Measurements from ENCODE around the gene TOMM22.

TOMM22 gene

GRCh38 chr22:38715852-38716251 lies 34.1 kb downstream of the TOMM22 start:
- DNase-seq: no peak

- DNase-seq: no peak
Observed at GRCh38 chr22:38716271-38716670, 34.5 kb downstream of the TOMM22 start.

DNA sequence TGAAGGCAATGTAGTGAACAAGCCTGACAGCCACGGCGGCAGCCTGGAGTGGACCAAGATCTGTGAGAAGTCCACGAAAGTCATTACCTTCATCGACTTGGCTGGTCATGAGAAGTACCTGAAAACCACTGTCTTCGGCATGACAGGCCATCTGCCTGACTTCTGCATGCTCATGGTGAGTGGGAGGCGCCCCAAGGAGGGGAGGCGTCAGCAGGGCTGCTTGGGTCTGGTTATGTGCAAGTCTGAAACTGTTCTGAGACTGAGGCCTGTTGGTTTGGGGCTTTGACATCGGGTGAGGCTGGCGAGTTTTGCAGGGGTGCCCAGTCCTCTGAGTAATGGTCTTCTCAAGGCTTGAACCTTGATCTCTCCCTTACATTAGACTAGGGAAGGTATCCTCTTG lies 35.1 kb downstream of the TOMM22 start:
- no peak for DNase-seq

- no peak for DNase-seq
Observed at GRCh38 chr22:38717244-38717643, 35.5 kb downstream of the TOMM22 start.

DNA sequence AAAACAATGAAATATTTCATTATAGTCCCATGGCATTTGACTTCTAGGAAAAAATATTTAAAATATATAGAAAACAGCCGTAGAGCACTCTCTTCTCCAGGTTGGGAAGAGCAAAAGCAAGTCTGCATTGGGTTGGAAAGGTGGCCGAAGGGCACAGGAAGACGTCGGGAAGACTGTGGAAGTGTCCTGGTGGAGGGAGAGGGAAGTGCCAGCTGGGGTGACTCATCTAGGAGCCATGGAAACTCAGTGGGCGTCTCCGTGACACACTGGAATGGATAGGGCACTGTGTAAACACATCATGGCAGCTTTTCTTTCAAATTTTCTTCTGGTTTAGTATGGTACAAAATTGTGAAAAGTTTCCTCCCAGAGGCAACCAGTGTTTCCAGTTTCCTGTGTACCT lies 36.7 kb downstream of the TOMM22 start:
- DNase-seq: no peak

DNA sequence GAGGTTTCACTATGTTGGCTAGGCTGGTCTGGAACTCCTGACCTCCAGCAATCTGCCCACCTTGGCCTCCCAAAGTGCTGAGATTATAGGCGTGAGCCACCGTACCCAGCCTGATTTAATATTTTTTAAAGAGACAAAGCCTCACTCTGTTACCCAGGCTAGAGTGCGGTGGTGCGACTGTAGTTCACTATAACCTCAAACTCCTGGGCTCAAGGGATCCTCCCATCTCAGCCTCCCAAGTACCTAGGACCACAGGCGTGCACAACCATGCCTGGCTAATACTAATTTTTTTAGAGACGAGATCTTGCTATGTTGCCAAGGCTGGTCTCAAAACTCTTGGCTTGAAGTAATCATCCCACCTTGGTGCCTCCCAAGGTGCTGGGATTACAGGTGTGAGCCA lies 37.4 kb downstream of the TOMM22 start:
- no peak for DNase-seq

- no peak for DNase-seq
Observed at GRCh38 chr22:38720350-38720749, 38.6 kb downstream of the TOMM22 start.

- DNase-seq: no peak
Observed at GRCh38 chr22:38721551-38721950, 39.8 kb downstream of the TOMM22 start.

DNA sequence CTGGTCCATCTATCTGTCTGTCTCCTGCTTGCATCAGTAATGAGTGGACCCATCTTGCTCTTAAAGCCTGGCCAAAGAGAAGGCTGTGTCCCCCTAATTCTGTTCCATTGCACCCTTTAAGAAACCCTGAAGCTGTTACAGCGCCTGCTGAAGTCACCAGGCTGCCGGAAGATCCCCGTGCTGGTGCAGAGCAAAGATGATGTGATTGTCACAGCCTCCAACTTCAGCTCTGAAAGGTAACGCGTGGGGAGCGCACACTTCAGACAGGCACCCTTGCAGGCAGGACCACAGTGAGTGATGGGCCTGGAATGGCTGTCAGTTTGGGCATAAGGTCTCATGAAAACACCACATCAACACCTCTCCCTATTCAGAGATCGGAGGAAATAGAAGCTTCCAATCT lies 42.4 kb downstream of the TOMM22 start:
- no peak for DNase-seq

GRCh38 chr22:38724926-38725571 lies 43.3 kb downstream of the TOMM22 start:
- DNase-seq: no peak

DNA sequence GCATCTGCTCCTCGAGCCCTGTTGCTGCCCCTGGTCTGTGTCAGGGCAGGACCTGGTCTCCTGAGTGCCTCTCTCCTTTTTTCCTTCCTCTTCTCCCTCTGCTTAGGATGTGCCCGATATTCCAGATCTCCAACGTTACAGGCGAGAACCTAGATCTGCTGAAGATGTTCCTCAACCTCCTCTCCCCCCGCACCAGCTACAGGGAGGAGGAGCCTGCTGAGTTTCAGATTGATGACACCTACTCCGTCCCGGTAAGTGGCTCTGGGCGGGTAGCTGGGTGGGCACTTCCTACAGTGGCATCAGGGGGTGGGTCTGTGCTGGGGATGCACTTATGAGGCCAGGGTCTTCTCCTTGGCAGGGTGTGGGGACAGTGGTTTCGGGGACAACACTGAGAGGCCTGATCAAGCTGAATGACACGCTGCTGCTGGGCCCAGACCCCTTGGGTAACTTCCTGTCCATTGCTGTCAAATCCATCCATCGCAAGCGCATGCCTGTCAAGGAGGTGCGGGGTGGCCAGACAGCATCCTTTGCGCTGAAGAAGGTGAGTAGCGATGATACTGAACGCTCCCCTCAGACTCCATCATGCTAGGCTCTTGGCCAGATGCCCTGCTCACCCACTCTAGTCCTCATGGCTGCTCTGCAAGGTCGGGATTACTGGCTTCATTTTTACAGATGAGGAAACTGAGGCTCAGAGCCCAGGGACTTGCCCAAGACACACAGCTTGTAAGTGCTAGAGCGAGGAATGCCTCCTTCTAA lies 44.3 kb downstream of the TOMM22 start:
- no peak for DNase-seq

DNA sequence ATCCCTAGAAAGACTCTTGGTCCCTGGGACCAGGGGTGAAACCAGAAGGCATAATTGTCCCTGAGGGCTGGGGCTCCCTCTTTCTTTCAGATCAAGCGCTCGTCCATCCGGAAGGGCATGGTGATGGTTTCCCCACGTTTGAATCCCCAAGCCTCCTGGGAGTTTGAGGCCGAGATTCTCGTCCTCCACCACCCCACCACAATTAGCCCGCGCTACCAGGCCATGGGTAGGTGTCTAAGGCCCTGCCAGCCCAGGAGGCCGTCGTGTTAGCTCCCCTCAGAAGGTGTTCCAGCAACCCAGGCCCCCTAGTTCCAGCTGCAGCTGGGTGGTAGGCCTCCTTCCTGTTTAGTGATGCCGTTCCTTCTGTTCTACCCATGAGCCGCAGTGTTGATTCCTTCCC lies 45.4 kb downstream of the TOMM22 start:
- DNase-seq: no peak

GRCh38 chr22:38727530-38728451 lies 46.0 kb downstream of the TOMM22 start:
- DNase-seq: no peak

GRCh38 chr22:38728871-38729796 lies 47.4 kb downstream of the TOMM22 start:
- no peak for DNase-seq

GRCh38 chr22:38729946-38730345 lies 48.2 kb downstream of the TOMM22 start:
- DNase-seq: no peak

GRCh38 chr22:38730411-38730871 lies 48.7 kb downstream of the TOMM22 start:
- no peak for DNase-seq

GRCh38 chr22:38731703-38732161 lies 50.0 kb downstream of the TOMM22 start:
- peak in 1 of 2 experiments; percentile 28 for DNase-seq

DNA sequence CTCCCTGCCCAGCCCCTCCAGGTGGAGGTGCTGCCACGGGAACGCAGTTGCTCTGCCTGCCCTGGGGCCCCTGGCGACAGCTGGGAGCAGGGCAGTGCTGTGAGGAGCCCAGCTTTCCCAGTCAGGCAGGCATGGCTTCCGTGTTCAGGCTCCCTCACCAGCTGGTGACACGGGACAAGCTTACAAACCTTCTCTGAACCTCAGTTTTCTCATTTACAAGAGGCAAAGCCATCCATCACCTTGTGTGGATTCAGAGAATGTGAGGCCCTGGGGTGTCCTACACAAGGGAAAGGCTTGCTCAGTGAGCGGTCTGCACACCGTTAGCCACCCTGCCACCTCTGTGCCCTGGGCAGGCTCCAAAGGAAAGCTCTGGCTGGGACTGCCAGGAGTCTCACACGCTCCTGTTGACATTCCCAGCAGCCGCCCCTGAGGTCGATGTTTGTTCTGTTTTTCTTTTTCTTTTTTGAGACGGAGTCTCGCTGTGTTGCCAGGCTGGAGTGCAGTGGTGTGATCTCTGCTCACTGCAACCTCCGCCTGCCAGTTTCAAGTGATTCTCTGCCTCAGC lies 50.6 kb downstream of the TOMM22 start:
- peak in 1 of 2 experiments; percentile 30 for DNase-seq

GRCh38 chr22:38733329-38733723 lies 51.6 kb downstream of the TOMM22 start:
- DNase-seq: peak; percentile 73 to 74

DNA sequence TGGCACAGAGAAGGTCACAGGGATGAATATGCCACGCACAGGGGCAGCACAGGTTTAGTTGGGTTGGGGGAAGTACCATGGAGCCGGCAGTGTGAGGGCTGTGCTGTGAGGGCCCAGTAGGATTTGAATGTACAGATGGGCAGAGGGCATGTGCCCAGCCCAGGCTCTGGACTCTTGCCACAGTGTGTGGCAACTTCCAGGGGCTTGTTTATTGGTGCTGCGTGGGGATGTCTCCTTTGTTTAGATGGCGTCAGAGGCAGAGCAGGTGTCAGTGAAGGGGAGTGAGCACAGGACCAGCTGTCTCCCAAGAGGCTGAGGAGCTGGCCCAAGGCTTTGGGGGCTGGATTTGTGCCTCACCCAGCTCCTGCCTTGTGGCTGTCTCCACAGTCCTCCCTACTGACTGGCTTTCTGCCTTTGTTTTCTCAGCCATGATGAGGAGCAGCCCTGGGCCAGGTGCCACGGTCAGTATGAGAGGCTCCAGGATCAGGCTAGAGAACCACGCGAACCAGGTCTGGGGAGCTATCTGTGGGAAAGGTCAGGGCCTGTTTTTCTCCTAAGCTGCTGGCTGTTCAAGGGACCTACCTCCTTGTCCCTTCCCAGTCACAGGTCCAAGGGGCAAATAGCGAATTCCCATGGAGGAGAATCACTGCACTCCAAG lies 52.1 kb downstream of the TOMM22 start:
- DNase-seq: peak in 1 of 2 experiments; percentile 31

- DNase-seq: no peak
Observed at GRCh38 chr22:38734421-38735100, 52.8 kb downstream of the TOMM22 start.
